Measurements from ENCODE around the gene MAP3K12. TPM values are rescaled to one million over a fixed set of nuclear protein-coding genes. Genes with fewer than 3 reads are reported as not detected.

MAP3K12 gene
- total and polyA plus RNA-seq, 2 experiments from 2014 or later = 6.6 to 17.9 TPM

- Histone ChIP-seq H3K4me2 (no peak overlapping the region), H3K4me3 (no peak overlapping the region), H3K4me1 (ENCODE audit: insufficient read depth) (no peaks in the 10 kb centered on the region), H3K9me2 (ENCODE audit: insufficient read depth) (no peaks in the 10 kb centered on the region), H3K36me3 (ENCODE audit: insufficient read depth) (peaks cover 2% of the 10 kb centered on the region; the same call in 1 of the 2 replicates), H3K27me3 (ENCODE audit: insufficient read depth) (no peaks in the 10 kb centered on the region), H3K79me2 (replicated peaks; ENCODE audit: insufficient read depth) (no peaks in the 10 kb centered on the region), H3K27ac (ENCODE audit: low read depth) (no peak overlapping the region), H4K20me1 (replicated peaks; ENCODE audit: insufficient read depth) (no peaks in the 10 kb centered on the region; the same call in 1 of the 2 replicates), H2AFZ (no peak overlapping the region), H3F3A (replicated peaks; ENCODE audit: low read depth) (no peaks in the 10 kb centered on the region)
- no peak for ATAC-seq
- H3K27ac Mint-ChIP-seq = no peak overlapping the region
- peaks cover 15% of the 10 kb centered on the region for H3K36me3 Mint-ChIP-seq (ENCODE audit: low read depth)
- TF ChIP-seq, protein P1, sequence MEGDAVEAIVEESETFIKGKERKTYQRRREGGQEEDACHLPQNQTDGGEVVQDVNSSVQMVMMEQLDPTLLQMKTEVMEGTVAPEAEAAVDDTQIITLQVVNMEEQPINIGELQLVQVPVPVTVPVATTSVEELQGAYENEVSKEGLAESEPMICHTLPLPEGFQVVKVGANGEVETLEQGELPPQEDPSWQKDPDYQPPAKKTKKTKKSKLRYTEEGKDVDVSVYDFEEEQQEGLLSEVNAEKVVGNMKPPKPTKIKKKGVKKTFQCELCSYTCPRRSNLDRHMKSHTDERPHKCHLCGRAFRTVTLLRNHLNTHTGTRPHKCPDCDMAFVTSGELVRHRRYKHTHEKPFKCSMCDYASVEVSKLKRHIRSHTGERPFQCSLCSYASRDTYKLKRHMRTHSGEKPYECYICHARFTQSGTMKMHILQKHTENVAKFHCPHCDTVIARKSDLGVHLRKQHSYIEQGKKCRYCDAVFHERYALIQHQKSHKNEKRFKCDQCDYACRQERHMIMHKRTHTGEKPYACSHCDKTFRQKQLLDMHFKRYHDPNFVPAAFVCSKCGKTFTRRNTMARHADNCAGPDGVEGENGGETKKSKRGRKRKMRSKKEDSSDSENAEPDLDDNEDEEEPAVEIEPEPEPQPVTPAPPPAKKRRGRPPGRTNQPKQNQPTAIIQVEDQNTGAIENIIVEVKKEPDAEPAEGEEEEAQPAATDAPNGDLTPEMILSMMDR (conservative IDR thresholded peaks at IDR 0.05; ENCODE audit: low read depth in 2 of 2) = no peak
- TF ChIP-seq EZH2phosphoT487 (IDR thresholded peaks at IDR 0.05; ENCODE audit: unreplicated experiment) (no peak), ETS1 (IDR thresholded peaks at IDR 0.05) (no peak), STAT1 (IDR thresholded peaks at IDR 0.05; ENCODE audit: unreplicated experiment) (no peak), CREB1 (CRISPR knock-in tag; IDR thresholded peaks at IDR 0.05; ENCODE audit: low read depth) (no peak), EZH2 (IDR thresholded peaks at IDR 0.05; ENCODE audit: low read depth, unreplicated experiment) (no peak), POLR2AphosphoS5 (IDR thresholded peaks at IDR 0.05; ENCODE audit: low read depth) (no peak), JUNB (IDR thresholded peaks at IDR 0.05; ENCODE audit: unreplicated experiment) (no peak), ZNF331 (CRISPR knock-in tag; IDR thresholded peaks at IDR 0.05; ENCODE audit: low read depth) (no peak), NANOG (IDR thresholded peaks at IDR 0.05; ENCODE audit: borderline replicate concordance) (no peak), ZNF114 (CRISPR knock-in tag; IDR thresholded peaks at IDR 0.05) (no peak)
- TF ChIP-seq, protein P2, sequence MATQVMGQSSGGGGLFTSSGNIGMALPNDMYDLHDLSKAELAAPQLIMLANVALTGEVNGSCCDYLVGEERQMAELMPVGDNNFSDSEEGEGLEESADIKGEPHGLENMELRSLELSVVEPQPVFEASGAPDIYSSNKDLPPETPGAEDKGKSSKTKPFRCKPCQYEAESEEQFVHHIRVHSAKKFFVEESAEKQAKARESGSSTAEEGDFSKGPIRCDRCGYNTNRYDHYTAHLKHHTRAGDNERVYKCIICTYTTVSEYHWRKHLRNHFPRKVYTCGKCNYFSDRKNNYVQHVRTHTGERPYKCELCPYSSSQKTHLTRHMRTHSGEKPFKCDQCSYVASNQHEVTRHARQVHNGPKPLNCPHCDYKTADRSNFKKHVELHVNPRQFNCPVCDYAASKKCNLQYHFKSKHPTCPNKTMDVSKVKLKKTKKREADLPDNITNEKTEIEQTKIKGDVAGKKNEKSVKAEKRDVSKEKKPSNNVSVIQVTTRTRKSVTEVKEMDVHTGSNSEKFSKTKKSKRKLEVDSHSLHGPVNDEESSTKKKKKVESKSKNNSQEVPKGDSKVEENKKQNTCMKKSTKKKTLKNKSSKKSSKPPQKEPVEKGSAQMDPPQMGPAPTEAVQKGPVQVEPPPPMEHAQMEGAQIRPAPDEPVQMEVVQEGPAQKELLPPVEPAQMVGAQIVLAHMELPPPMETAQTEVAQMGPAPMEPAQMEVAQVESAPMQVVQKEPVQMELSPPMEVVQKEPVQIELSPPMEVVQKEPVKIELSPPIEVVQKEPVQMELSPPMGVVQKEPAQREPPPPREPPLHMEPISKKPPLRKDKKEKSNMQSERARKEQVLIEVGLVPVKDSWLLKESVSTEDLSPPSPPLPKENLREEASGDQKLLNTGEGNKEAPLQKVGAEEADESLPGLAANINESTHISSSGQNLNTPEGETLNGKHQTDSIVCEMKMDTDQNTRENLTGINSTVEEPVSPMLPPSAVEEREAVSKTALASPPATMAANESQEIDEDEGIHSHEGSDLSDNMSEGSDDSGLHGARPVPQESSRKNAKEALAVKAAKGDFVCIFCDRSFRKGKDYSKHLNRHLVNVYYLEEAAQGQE (IDR thresholded peaks at IDR 0.05; ENCODE audit: unreplicated experiment) = no peak
- TF ChIP-seq, protein P3, sequence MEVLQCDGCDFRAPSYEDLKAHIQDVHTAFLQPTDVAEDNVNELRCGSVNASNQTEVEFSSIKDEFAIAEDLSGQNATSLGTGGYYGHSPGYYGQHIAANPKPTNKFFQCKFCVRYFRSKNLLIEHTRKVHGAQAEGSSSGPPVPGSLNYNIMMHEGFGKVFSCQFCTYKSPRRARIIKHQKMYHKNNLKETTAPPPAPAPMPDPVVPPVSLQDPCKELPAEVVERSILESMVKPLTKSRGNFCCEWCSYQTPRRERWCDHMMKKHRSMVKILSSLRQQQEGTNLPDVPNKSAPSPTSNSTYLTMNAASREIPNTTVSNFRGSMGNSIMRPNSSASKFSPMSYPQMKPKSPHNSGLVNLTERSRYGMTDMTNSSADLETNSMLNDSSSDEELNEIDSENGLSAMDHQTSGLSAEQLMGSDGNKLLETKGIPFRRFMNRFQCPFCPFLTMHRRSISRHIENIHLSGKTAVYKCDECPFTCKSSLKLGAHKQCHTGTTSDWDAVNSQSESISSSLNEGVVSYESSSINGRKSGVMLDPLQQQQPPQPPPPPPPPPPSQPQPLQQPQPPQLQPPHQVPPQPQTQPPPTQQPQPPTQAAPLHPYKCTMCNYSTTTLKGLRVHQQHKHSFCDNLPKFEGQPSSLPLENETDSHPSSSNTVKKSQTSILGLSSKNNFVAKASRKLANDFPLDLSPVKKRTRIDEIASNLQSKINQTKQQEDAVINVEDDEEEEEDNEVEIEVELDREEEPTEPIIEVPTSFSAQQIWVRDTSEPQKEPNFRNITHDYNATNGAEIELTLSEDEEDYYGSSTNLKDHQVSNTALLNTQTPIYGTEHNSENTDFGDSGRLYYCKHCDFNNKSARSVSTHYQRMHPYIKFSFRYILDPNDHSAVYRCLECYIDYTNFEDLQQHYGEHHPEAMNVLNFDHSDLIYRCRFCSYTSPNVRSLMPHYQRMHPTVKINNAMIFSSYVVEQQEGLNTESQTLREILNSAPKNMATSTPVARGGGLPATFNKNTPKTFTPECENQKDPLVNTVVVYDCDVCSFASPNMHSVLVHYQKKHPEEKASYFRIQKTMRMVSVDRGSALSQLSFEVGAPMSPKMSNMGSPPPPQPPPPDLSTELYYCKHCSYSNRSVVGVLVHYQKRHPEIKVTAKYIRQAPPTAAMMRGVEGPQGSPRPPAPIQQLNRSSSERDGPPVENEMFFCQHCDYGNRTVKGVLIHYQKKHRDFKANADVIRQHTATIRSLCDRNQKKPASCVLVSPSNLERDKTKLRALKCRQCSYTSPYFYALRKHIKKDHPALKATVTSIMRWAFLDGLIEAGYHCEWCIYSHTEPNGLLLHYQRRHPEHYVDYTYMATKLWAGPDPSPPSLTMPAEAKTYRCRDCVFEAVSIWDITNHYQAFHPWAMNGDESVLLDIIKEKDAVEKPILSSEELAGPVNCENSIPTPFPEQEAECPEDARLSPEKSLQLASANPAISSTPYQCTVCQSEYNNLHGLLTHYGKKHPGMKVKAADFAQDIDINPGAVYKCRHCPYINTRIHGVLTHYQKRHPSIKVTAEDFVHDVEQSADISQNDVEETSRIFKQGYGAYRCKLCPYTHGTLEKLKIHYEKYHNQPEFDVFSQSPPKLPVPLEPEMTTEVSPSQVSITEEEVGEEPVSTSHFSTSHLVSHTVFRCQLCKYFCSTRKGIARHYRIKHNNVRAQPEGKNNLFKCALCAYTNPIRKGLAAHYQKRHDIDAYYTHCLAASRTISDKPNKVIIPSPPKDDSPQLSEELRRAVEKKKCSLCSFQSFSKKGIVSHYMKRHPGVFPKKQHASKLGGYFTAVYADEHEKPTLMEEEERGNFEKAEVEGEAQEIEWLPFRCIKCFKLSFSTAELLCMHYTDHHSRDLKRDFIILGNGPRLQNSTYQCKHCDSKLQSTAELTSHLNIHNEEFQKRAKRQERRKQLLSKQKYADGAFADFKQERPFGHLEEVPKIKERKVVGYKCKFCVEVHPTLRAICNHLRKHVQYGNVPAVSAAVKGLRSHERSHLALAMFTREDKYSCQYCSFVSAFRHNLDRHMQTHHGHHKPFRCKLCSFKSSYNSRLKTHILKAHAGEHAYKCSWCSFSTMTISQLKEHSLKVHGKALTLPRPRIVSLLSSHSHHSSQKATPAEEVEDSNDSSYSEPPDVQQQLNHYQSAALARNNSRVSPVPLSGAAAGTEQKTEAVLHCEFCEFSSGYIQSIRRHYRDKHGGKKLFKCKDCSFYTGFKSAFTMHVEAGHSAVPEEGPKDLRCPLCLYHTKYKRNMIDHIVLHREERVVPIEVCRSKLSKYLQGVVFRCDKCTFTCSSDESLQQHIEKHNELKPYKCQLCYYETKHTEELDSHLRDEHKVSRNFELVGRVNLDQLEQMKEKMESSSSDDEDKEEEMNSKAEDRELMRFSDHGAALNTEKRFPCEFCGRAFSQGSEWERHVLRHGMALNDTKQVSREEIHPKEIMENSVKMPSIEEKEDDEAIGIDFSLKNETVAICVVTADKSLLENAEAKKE (CRISPR knock-in tag; IDR thresholded peaks at IDR 0.05) = no peak
- DNase-seq (ENCODE audit: low spot score) = no peak
- H3K27me3 Mint-ChIP-seq (ENCODE audit: insufficient read depth, low read depth, poor library complexity) = peaks cover 2% of the 10 kb centered on the region
- no peaks in the 10 kb centered on the region for H3K9me3 Mint-ChIP-seq
- no peaks in the 10 kb centered on the region for H3K4me1 Mint-ChIP-seq
- H3K4me3 Mint-ChIP-seq = no peak overlapping the region
Observed at GRCh38 chr12:53530061-53530460, 30.8 kb upstream of the MAP3K12 start.

All from GM23338 (cell line).